ENCODE data around the gene SLC38A6.
"Not testable (repeated sequence)": the region's sequence is repeated elsewhere in the genome, so short reads cannot be mapped to it uniquely, and the experiment has no call there.

The SLC38A6 gene

GRCh38 chr14:61072442-61072841, 91.4 kb downstream of the SLC38A6 start:
- peak; percentile 45; the same call in 1 of the 2 replicates for TF ChIP-seq TCF4 (CRISPR knock-in tag; IDR thresholded peaks at IDR 0.05; ENCODE audit: borderline replicate concordance)
- TF ChIP-seq ISL1 (CRISPR knock-in tag; IDR thresholded peaks at IDR 0.05), result 0 out of 2 replicates have a peak, but pooled peaks have one; percentile 11
- peak; percentile 7; the same call in 1 of the 2 replicates for TF ChIP-seq ZNF8 (CRISPR knock-in tag; IDR thresholded peaks at IDR 0.05)
- ATAC-seq, result not testable (repeated sequence)

DNA sequence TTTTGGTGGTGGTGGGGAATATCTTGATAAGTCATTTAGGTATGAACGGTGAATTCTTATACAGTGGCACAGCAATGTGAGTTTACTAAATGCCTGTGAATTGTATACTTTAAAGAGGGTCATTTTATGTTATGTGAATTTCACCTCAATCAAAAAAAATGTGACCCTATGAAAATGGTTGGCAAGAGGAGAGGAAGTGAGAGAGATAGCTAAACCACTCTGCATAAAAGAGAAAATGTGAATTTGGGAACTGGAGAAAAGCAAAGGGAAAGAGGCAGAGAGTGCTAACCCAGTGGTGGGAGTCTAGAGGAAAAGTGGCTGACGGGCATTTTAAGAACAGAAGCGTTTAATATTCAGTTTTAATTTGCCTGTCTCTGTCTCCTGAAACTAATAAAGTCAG, 93.8 kb downstream of the SLC38A6 start:
- ATAC-seq, result no peak
- no peak for TF ChIP-seq CSRNP3 (CRISPR knock-in tag; IDR thresholded peaks at IDR 0.05)

GRCh38 chr14:61076556-61076955, 95.5 kb downstream of the SLC38A6 start:
- no peak for TF ChIP-seq GLIS3 (CRISPR knock-in tag; IDR thresholded peaks at IDR 0.05)
- TF ChIP-seq, protein P1, sequence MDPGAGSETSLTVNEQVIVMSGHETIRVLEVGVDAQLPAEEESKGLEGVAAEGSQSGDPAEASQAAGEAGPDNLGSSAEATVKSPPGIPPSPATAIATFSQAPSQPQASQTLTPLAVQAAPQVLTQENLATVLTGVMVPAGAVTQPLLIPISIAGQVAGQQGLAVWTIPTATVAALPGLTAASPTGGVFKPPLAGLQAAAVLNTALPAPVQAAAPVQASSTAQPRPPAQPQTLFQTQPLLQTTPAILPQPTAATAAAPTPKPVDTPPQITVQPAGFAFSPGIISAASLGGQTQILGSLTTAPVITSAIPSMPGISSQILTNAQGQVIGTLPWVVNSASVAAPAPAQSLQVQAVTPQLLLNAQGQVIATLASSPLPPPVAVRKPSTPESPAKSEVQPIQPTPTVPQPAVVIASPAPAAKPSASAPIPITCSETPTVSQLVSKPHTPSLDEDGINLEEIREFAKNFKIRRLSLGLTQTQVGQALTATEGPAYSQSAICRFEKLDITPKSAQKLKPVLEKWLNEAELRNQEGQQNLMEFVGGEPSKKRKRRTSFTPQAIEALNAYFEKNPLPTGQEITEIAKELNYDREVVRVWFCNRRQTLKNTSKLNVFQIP (CRISPR knock-in tag; IDR thresholded peaks at IDR 0.05; ENCODE audit: borderline replicate concordance, low read depth), result no peak
- no peak for TF ChIP-seq SNAI2 (CRISPR knock-in tag; IDR thresholded peaks at IDR 0.05)
- TF ChIP-seq ZNF565 (CRISPR knock-in tag; conservative IDR thresholded peaks at IDR 0.05; ENCODE audit: low read depth), result no peak
- no peak for TF ChIP-seq BACH2 (CRISPR knock-in tag; IDR thresholded peaks at IDR 0.05; ENCODE audit: borderline replicate concordance)
- TF ChIP-seq ESRRG (CRISPR knock-in tag; IDR thresholded peaks at IDR 0.05), result no peak
- TF ChIP-seq, protein P2, sequence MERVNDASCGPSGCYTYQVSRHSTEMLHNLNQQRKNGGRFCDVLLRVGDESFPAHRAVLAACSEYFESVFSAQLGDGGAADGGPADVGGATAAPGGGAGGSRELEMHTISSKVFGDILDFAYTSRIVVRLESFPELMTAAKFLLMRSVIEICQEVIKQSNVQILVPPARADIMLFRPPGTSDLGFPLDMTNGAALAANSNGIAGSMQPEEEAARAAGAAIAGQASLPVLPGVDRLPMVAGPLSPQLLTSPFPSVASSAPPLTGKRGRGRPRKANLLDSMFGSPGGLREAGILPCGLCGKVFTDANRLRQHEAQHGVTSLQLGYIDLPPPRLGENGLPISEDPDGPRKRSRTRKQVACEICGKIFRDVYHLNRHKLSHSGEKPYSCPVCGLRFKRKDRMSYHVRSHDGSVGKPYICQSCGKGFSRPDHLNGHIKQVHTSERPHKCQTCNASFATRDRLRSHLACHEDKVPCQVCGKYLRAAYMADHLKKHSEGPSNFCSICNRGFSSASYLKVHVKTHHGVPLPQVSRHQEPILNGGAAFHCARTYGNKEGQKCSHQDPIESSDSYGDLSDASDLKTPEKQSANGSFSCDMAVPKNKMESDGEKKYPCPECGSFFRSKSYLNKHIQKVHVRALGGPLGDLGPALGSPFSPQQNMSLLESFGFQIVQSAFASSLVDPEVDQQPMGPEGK (CRISPR knock-in tag; IDR thresholded peaks at IDR 0.05; ENCODE audit: borderline replicate concordance), result no peak
- TF ChIP-seq, protein P3, sequence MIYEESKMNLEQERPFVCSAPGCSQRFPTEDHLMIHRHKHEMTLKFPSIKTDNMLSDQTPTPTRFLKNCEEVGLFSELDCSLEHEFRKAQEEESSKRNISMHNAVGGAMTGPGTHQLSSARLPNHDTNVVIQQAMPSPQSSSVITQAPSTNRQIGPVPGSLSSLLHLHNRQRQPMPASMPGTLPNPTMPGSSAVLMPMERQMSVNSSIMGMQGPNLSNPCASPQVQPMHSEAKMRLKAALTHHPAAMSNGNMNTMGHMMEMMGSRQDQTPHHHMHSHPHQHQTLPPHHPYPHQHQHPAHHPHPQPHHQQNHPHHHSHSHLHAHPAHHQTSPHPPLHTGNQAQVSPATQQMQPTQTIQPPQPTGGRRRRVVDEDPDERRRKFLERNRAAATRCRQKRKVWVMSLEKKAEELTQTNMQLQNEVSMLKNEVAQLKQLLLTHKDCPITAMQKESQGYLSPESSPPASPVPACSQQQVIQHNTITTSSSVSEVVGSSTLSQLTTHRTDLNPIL (CRISPR knock-in tag; IDR thresholded peaks at IDR 0.05; ENCODE audit: low read depth), result no peak
- TF ChIP-seq ZNF8 (CRISPR knock-in tag; IDR thresholded peaks at IDR 0.05), result no peak
- TF ChIP-seq TOX (CRISPR knock-in tag; IDR thresholded peaks at IDR 0.05; ENCODE audit: borderline replicate concordance), result no peak
- TF ChIP-seq PPARA (CRISPR knock-in tag; IDR thresholded peaks at IDR 0.05; ENCODE audit: borderline replicate concordance), result no peak
- TF ChIP-seq ZFP30 (CRISPR knock-in tag; IDR thresholded peaks at IDR 0.05), result no peak
- no peak for TF ChIP-seq RARB (CRISPR knock-in tag; IDR thresholded peaks at IDR 0.05)
- no peak for TF ChIP-seq OSR1 (CRISPR knock-in tag; IDR thresholded peaks at IDR 0.05)
- no peak for TF ChIP-seq ZNF70 (CRISPR knock-in tag; IDR thresholded peaks at IDR 0.05)
- TF ChIP-seq TSHZ2 (CRISPR knock-in tag; IDR thresholded peaks at IDR 0.05), result no peak
- no peak for ATAC-seq

- TF ChIP-seq RARB (CRISPR knock-in tag; IDR thresholded peaks at IDR 0.05), result no peak
- no peak for TF ChIP-seq BACH2 (CRISPR knock-in tag; IDR thresholded peaks at IDR 0.05; ENCODE audit: borderline replicate concordance)
- TF ChIP-seq TSHZ2 (CRISPR knock-in tag; IDR thresholded peaks at IDR 0.05), result no peak
- no peak for TF ChIP-seq CSDC2 (CRISPR knock-in tag; IDR thresholded peaks at IDR 0.05)
- no peak for TF ChIP-seq ZNF8 (CRISPR knock-in tag; IDR thresholded peaks at IDR 0.05)
- TF ChIP-seq ARNTL (CRISPR knock-in tag; IDR thresholded peaks at IDR 0.05; ENCODE audit: borderline replicate concordance, low read depth), result no peak
- no peak for TF ChIP-seq ZFP3 (CRISPR knock-in tag; IDR thresholded peaks at IDR 0.05)
- TF ChIP-seq OSR1 (CRISPR knock-in tag; IDR thresholded peaks at IDR 0.05), result no peak
- no peak for TF ChIP-seq GLIS3 (CRISPR knock-in tag; IDR thresholded peaks at IDR 0.05)
- ATAC-seq, result no peak
Measured at GRCh38 chr14:61077437-61077836, 96.4 kb downstream of the SLC38A6 start.

Data from SK-N-SH treated with all-trans-retinoic acid at 6 μM for 48 hours (cell line).